ENCODE results near the gene SMAD7. TPM values are rescaled to one million over a fixed set of nuclear protein-coding genes. Genes with fewer than 3 reads are reported as not detected.

SMAD7 gene
- total RNA-seq, 2 experiments from 2014 or later = 9.0 to 9.4 TPM

GRCh38 chr18:48990481-48991318, 39.9 kb upstream of the SMAD7 start:
- H3K4me1 Mint-ChIP-seq = no peaks in the 10 kb centered on the region
- no peaks in the 10 kb centered on the region for H3K27me3 Mint-ChIP-seq
- no peak overlapping the region for H3K4me3 Mint-ChIP-seq
- H3K9me3 Mint-ChIP-seq = no peaks in the 10 kb centered on the region
- H3K27ac Mint-ChIP-seq = no peak overlapping the region
- H3K36me3 Mint-ChIP-seq = no peaks in the 10 kb centered on the region
- no peak for DNase-seq

- Mint-ChIP-seq H3K36me3 (no peaks in the 10 kb centered on the region), H3K4me3 (no peak overlapping the region), H3K9me3 (no peaks in the 10 kb centered on the region), H3K27ac (no peak overlapping the region), H3K4me1 (no peaks in the 10 kb centered on the region), H3K27me3 (no peaks in the 10 kb centered on the region)
- no peak for DNase-seq
Measured at GRCh38 chr18:48989304-48990303, 38.8 kb upstream of the SMAD7 start.

GRCh38 chr18:48988508-48989303, 37.9 kb upstream of the SMAD7 start:
- Mint-ChIP-seq H3K9me3 (no peaks in the 10 kb centered on the region), H3K27me3 (peaks cover 1% of the 10 kb centered on the region), H3K4me1 (no peaks in the 10 kb centered on the region), H3K36me3 (no peaks in the 10 kb centered on the region), H3K27ac (no peak overlapping the region), H3K4me3 (no peak overlapping the region)
- DNase-seq = no peak

GRCh38 chr18:48987821-48988220, 37.1 kb upstream of the SMAD7 start:
- H3K4me1 Mint-ChIP-seq = no peaks in the 10 kb centered on the region
- H3K9me3 Mint-ChIP-seq = no peaks in the 10 kb centered on the region
- H3K36me3 Mint-ChIP-seq = no peaks in the 10 kb centered on the region

GRCh38 chr18:48986851-48987761, 36.3 kb upstream of the SMAD7 start:
- no peaks in the 10 kb centered on the region for H3K4me1 Mint-ChIP-seq
- no peaks in the 10 kb centered on the region for H3K9me3 Mint-ChIP-seq
- H3K27ac Mint-ChIP-seq = no peak overlapping the region
- no peak for DNase-seq
- H3K27me3 Mint-ChIP-seq = peaks cover 8% of the 10 kb centered on the region
- no peaks in the 10 kb centered on the region for H3K36me3 Mint-ChIP-seq
- H3K4me3 Mint-ChIP-seq = no peak overlapping the region

More at GRCh38 chr18:48987821-48988220, 37.1 kb upstream of the SMAD7 start:
- no peak for DNase-seq
- Mint-ChIP-seq H3K4me3 (no peak overlapping the region), H3K27ac (no peak overlapping the region), H3K27me3 (peaks cover 4% of the 10 kb centered on the region)

GRCh38 chr18:48985161-48985560, 34.4 kb upstream of the SMAD7 start:
- H3K9me3 Mint-ChIP-seq = no peaks in the 10 kb centered on the region
- DNase-seq = no peak
- H3K27ac Mint-ChIP-seq = no peak overlapping the region
- H3K4me1 Mint-ChIP-seq = no peaks in the 10 kb centered on the region
- H3K27me3 Mint-ChIP-seq = peaks cover 14% of the 10 kb centered on the region
- H3K36me3 Mint-ChIP-seq = no peaks in the 10 kb centered on the region
- no peak overlapping the region for H3K4me3 Mint-ChIP-seq

- Mint-ChIP-seq H3K4me1 (peaks cover 3% of the 10 kb centered on the region), H3K27ac (no peak overlapping the region), H3K27me3 (peaks cover 18% of the 10 kb centered on the region), H3K4me3 (no peak overlapping the region), H3K9me3 (no peaks in the 10 kb centered on the region), H3K36me3 (no peaks in the 10 kb centered on the region)
- DNase-seq = no peak
Measured at GRCh38 chr18:48983793-48984437, 33.1 kb upstream of the SMAD7 start.

GRCh38 chr18:48982266-48982665, 31.5 kb upstream of the SMAD7 start:
- Mint-ChIP-seq H3K27me3 (peaks cover 24% of the 10 kb centered on the region), H3K36me3 (no peaks in the 10 kb centered on the region)

GRCh38 chr18:48979944-48980890, 29.5 kb upstream of the SMAD7 start:
- no peak overlapping the region for H3K4me3 Mint-ChIP-seq
- H3K27ac Mint-ChIP-seq = no peak overlapping the region
- H3K4me1 Mint-ChIP-seq = peaks cover 8% of the 10 kb centered on the region
- peaks cover 34% of the 10 kb centered on the region for H3K27me3 Mint-ChIP-seq
- no peaks in the 10 kb centered on the region for H3K9me3 Mint-ChIP-seq
- DNase-seq = no peak
- H3K36me3 Mint-ChIP-seq = no peaks in the 10 kb centered on the region

More at GRCh38 chr18:48982266-48982665, 31.5 kb upstream of the SMAD7 start:
- no peak for DNase-seq
- Mint-ChIP-seq H3K27ac (no peak overlapping the region), H3K4me3 (no peak overlapping the region), H3K4me1 (peaks cover 3% of the 10 kb centered on the region), H3K9me3 (no peaks in the 10 kb centered on the region)

GRCh38 chr18:48977914-48978313, 27.1 kb upstream of the SMAD7 start:
- no peaks in the 10 kb centered on the region for H3K36me3 Mint-ChIP-seq
- no peaks in the 10 kb centered on the region for H3K9me3 Mint-ChIP-seq
- no peak for DNase-seq
- H3K4me1 Mint-ChIP-seq = peaks cover 8% of the 10 kb centered on the region
- H3K27me3 Mint-ChIP-seq = peaks cover 47% of the 10 kb centered on the region
- no peak overlapping the region for H3K27ac Mint-ChIP-seq
- H3K4me3 Mint-ChIP-seq = no peak overlapping the region

GRCh38 chr18:48975817-48976649, 25.3 kb upstream of the SMAD7 start:
- no peaks in the 10 kb centered on the region for H3K36me3 Mint-ChIP-seq
- no peak overlapping the region for H3K27ac Mint-ChIP-seq
- peak; percentile 64 for DNase-seq
- H3K4me1 Mint-ChIP-seq = peaks cover 8% of the 10 kb centered on the region
- H3K27me3 Mint-ChIP-seq = peaks cover 41% of the 10 kb centered on the region
- no peaks in the 10 kb centered on the region for H3K9me3 Mint-ChIP-seq
- peak overlapping the region; percentile 77 for H3K4me3 Mint-ChIP-seq
